NB4 (cell line): ENCODE measurements around the gene MGAM2.

Experiments
- MYC ChIP-seq: IDR thresholded peaks from 2 replicates; pipeline ENCODE4 v1.6.1; 2011; ENCODE audit warnings: low read depth, low read length
- POLR2A ChIP-seq: IDR thresholded peaks from 2 replicates; pipeline ENCODE4 v1.6.1; 2011; ENCODE audit warnings: mild to moderate bottlenecking; ENCODE audit not compliant: insufficient read length; ENCODE audit errors: extremely low read depth
- TF ChIP-seq, protein P1 (sequence below): IDR thresholded peaks from one replicate; pipeline ENCODE4 v1.5.1; 2012; ENCODE audit warnings: low read depth, low read length
- TF ChIP-seq, protein P2 (sequence below): IDR thresholded peaks from 2 replicates; pipeline ENCODE4 v1.6.1; 2011; ENCODE audit warnings: low read depth, low read length

DNA sequence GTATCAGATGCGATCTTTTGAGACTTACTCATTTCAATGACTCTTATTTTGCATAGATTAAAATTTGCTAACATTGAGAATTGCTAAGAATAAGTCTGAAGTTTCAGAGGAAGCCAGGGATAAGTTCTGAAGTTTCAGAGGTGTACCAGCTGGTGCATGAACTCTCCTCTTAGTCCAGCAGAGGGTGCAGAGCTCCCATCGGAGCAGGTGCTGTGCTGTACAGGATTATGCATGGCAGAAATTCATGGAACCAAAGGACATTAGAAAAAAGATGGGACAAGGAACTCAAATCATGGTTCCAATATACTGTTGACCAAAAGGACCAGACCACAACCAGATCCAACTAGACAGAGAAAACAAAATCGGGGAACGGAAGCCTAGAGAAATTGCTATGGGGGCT, 41.9 kb downstream of the MGAM2 start:
- TF ChIP-seq MYC, result no peak
- TF ChIP-seq, protein P1, sequence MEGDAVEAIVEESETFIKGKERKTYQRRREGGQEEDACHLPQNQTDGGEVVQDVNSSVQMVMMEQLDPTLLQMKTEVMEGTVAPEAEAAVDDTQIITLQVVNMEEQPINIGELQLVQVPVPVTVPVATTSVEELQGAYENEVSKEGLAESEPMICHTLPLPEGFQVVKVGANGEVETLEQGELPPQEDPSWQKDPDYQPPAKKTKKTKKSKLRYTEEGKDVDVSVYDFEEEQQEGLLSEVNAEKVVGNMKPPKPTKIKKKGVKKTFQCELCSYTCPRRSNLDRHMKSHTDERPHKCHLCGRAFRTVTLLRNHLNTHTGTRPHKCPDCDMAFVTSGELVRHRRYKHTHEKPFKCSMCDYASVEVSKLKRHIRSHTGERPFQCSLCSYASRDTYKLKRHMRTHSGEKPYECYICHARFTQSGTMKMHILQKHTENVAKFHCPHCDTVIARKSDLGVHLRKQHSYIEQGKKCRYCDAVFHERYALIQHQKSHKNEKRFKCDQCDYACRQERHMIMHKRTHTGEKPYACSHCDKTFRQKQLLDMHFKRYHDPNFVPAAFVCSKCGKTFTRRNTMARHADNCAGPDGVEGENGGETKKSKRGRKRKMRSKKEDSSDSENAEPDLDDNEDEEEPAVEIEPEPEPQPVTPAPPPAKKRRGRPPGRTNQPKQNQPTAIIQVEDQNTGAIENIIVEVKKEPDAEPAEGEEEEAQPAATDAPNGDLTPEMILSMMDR, result peak; percentile 52
- no peak for TF ChIP-seq POLR2A
- TF ChIP-seq, protein P2, sequence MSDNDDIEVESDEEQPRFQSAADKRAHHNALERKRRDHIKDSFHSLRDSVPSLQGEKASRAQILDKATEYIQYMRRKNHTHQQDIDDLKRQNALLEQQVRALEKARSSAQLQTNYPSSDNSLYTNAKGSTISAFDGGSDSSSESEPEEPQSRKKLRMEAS, result no peak
